Body of pancreas (tissue), 4 donors: Measurements from ENCODE around the gene WFIKKN1.

Source experiments
- POLR2A ChIP-seq, 3 donors: fragments of 450-650 bp; IDR thresholded peaks; one replicate each; pipeline ENCODE4 v1.6.1; 2016; ENCODE audit warnings: antibody characterized with exemption in 3 of 3, mild to moderate bottlenecking in 2 of 3
- TF ChIP-seq, protein P1 (sequence below), 7 experiments: fragments of 450-650 bp in 4 of 7; fragments of 200-600 bp in 3 of 7; sonication (generic) in 3 of 7; IDR thresholded peaks; one replicate each; pipeline ENCODE4 v1.5.1; 2016 to 2019; ENCODE audit warnings: antibody characterized with exemption in 7 of 7

DNA sequence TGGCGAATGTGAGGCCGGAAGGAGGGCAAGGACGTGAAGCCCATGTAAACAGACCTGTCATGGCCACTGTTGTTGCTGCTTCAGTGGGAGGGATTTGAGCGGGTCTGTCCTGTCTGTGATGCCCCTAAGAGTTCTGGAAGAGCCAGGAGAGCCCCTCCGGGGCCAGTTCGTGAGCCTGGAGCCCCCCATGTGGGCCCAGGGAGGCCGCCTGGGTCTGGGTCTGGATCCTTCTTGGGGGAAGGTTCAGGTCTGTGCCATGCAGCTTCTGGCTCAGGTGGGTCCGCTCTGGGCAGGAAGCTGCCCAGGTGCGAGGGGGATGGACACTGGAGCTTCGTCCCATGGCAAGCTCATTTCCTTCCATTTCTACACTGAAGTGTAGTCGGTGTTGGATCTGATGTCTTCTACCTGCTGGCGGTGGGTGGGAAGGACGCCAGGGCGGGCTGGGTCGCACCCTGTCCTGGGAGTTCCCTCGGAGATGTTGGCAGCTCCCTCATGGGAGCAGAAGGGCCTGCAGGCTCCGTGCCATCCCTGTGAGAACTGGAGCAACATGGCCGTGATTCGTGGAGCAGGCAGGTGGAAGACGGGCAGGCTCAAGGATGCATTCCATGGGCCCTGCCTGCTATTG is 11.2 kb upstream of the WFIKKN1 start:
- no peak for TF ChIP-seq POLR2A (IDR thresholded peaks at IDR 0.05)
- TF ChIP-seq, protein P1, sequence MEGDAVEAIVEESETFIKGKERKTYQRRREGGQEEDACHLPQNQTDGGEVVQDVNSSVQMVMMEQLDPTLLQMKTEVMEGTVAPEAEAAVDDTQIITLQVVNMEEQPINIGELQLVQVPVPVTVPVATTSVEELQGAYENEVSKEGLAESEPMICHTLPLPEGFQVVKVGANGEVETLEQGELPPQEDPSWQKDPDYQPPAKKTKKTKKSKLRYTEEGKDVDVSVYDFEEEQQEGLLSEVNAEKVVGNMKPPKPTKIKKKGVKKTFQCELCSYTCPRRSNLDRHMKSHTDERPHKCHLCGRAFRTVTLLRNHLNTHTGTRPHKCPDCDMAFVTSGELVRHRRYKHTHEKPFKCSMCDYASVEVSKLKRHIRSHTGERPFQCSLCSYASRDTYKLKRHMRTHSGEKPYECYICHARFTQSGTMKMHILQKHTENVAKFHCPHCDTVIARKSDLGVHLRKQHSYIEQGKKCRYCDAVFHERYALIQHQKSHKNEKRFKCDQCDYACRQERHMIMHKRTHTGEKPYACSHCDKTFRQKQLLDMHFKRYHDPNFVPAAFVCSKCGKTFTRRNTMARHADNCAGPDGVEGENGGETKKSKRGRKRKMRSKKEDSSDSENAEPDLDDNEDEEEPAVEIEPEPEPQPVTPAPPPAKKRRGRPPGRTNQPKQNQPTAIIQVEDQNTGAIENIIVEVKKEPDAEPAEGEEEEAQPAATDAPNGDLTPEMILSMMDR (IDR thresholded peaks at IDR 0.05) = no peak
